Fibroblast of villous mesenchyme (primary cell): Measurements from ENCODE around the gene FYN. TPM values are rescaled to one million over a fixed set of nuclear protein-coding genes. Genes with fewer than 3 reads are reported as not detected.

Experiments
- DNase-seq: peaks from one replicate; pipeline ENCODE4 v3.0.0-alpha.2; 2010; ENCODE audit warnings: low read depth
- H3K4me3 ChIP-seq: 2 replicates; pipeline ENCODE4 v1.5.1; 2011; ENCODE audit warnings: low read depth, mild to moderate bottlenecking, low read length
- total RNA-seq: library from RNA; depleted of rRNA; stranded (reverse); fragments of >200 nt; gene quantifications from 2 replicates; pipeline ENCODE4 v1.2.3, GENCODE V29; 2012
- TF ChIP-seq, protein P1 (sequence below): IDR thresholded peaks from 2 replicates; pipeline ENCODE4 v1.5.1; 2012; ENCODE audit warnings: low read depth, mild to moderate bottlenecking, low read length; ENCODE audit not compliant: insufficient read depth

FYN gene
- total RNA-seq, 1 donor = 26.8 TPM

DNA sequence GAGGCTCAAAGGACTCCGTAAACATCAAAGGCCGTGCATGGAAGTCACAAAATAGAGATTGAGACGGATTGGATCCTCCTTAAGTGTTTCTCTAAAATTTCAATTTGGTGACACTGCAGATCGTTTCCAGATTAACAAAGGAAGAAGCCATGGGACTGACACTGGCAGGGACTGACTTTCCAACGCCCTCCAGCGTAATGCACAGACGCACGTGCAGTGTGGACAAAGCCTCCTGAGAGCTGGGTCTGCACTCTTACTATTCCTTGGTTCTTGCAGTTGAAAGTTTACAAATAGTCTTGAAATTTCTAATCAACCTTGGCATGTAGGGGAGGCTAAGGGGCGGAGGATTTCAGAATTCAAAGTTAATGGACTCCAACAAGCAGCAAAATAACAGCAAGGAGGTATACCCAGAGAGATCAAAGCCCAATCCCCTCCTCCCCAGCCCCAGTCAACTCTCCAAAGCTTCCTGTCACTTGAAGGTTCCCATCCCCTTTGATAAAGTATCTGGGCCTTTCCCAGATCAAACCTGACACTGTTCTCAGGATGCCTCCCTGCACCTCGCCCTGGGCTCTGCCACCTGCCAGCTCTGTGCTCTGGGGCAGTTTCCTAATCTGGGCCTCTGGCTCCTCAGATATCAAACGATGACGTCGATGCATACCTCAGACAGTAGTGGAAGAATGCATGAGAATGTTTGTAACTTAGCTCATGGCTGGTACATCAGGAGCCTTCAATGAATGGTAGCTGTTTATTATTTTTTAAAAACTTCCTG is 161.1 kb downstream of the FYN start:
- H3K4me3 ChIP-seq = no peak overlapping the region
- peak; percentile 83 for DNase-seq
- TF ChIP-seq, protein P1, sequence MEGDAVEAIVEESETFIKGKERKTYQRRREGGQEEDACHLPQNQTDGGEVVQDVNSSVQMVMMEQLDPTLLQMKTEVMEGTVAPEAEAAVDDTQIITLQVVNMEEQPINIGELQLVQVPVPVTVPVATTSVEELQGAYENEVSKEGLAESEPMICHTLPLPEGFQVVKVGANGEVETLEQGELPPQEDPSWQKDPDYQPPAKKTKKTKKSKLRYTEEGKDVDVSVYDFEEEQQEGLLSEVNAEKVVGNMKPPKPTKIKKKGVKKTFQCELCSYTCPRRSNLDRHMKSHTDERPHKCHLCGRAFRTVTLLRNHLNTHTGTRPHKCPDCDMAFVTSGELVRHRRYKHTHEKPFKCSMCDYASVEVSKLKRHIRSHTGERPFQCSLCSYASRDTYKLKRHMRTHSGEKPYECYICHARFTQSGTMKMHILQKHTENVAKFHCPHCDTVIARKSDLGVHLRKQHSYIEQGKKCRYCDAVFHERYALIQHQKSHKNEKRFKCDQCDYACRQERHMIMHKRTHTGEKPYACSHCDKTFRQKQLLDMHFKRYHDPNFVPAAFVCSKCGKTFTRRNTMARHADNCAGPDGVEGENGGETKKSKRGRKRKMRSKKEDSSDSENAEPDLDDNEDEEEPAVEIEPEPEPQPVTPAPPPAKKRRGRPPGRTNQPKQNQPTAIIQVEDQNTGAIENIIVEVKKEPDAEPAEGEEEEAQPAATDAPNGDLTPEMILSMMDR = no peak

- H3K4me3 ChIP-seq = no peak overlapping the region
- DNase-seq = no peak
- TF ChIP-seq, protein P1 = no peak
Measured at GRCh38 chr6:111711476-111711875, 161.8 kb downstream of the FYN start.

GRCh38 chr6:111710911-111711310 is 162.3 kb downstream of the FYN start:
- TF ChIP-seq, protein P1 = no peak
- H3K4me3 ChIP-seq = no peak overlapping the region
- no peak for DNase-seq

GRCh38 chr6:111710439-111710838 is 162.8 kb downstream of the FYN start:
- no peak overlapping the region for H3K4me3 ChIP-seq
- no peak for DNase-seq
- TF ChIP-seq, protein P1 = no peak

- H3K4me3 ChIP-seq = no peak overlapping the region
- TF ChIP-seq, protein P1 = peak; percentile 67
- DNase-seq = peak; percentile 85
Measured at GRCh38 chr6:111709615-111710398, 163.4 kb downstream of the FYN start.

DNA sequence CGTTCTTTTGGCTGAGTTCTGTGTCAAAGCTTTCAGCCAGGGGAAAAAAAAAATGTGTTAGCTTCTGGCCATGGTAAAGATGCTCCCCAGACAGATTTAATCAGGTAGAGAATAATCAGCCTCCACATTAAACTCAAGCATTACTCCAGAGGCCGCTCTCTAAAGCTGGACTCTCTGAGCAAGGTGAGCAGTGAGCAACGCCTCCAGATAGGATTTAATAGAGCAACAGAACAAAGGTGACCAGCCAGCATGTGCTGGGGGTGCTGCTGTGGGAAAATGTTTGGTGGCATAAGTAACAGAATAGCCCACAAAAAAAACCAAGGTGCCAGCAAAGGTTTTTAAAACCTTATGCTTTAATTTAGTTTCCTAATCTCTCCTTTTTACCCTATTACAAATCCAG is 164.1 kb downstream of the FYN start:
- no peak overlapping the region for H3K4me3 ChIP-seq
- no peak for DNase-seq
- TF ChIP-seq, protein P1 = no peak
